ENCODE measurements around the gene IL1F10.
A peak's percentile ranks its signal among the peaks of the same experiment; 100 is the strongest.

Gene IL1F10

DNA sequence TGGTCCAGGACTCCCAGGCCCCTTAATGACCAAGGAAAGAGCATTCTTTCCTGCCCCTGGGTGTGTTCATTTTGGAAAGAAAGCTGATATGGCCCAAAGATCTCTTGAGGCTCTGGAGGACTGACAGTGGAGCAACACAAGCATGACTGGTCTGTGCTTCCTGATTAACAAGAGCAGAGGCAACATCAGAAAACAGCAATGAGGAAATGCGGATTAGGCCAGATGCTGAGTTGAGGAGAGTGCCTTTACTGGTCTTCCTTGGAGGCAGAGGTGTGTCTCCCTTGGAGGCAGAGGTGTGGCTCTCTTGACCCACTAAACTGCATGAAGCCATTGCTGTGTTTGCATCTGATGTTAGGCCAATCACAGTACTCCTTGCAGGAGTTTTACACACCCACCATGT is 35.0 kb upstream of the IL1F10 start:
- H3K4me3 ChIP-seq (ENCODE audit: low read length): no peak overlapping the region
- DNase-seq (ENCODE audit: low read depth): no peak
- TF ChIP-seq CTCF (conservative IDR thresholded peaks at IDR 0.05; ENCODE audit: low read depth, low read length): no peak

DNA sequence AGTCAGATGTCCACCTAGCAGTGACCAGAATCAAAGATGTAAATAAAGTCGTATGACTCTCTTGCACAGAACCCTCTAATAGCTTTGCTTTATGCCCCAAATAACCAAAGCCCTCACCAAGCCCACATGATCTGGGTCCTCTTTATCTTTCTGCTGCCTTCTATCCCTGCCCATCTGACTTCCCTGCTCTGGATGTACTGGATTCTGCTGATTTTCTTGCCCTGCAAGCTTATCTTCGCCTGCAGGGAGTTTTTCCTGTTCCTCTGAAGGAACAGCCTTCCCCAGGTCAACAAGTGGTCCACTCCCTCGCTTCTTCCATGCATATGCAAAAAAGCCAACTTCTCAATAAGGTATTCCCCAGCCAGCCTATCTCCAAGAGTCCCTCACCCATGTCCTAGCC is 33.8 kb upstream of the IL1F10 start:
- DNase-seq (ENCODE audit: low read depth): no peak
- no peak for TF ChIP-seq CTCF (conservative IDR thresholded peaks at IDR 0.05; ENCODE audit: low read depth, low read length)
- no peak overlapping the region for H3K4me3 ChIP-seq (ENCODE audit: low read length)

DNA sequence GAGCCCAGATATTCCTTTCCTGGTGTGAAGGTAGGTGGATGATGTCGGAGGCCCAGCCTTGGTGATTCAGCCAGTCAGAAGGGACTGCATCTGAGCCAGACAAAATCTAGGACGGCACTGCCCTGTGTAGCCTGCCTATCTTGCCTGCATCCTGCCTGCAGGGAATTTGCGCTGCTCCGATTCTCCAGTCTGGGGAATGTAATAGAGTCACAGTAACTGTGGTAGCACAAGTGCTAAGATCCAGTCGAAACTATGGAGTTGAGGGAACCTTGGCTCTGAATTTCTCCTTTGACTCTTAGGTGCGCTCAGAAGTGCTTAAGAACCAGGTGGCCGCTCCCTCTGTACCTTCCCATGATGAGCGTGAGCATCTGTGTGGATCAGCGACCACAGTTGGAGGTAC is 31.0 kb upstream of the IL1F10 start:
- H3K4me3 ChIP-seq (ENCODE audit: low read length): no peak overlapping the region
- no peak for DNase-seq (ENCODE audit: low read depth)
- no peak for TF ChIP-seq CTCF (conservative IDR thresholded peaks at IDR 0.05; ENCODE audit: low read depth, low read length)

DNA sequence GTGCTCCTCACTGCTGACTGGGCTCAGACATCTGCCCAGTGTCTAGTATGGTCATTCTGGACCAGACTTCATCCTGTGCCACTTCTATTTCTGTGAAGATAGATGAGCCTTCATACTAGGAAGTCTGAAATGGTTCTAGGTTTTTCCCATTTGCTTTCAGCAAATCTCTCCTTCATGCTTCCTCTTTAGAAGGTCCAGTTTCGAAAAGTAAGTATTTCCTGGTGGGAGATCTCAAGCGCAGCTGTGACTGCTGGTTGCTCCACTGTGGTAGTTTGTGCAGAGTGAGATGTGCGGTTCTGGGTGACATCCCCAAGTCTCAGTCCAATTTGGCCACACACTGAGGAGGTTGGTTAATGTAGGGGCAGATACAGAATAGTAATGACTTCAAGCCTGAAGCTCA is 29.5 kb upstream of the IL1F10 start:
- H3K4me3 ChIP-seq (ENCODE audit: low read length): no peak overlapping the region
- DNase-seq (ENCODE audit: low read depth): no peak

DNA sequence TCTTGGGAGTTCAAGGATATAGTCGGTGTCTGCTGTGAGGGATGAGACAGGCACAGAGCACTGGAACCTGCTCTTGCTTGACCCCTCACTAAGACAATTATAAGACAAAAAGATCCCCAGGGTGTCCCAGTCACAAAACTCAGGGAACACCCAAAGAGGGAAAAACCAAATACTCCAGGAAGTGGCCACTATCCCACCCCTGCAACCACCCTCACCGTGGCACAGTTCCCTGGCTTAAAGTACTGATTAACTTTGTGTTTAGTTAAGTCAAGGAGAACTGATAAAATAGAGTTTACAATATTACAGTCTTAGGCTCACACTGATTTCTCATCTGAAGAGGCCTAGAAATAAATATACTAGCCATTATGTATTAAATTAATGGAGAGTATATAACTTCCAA is 28.6 kb upstream of the IL1F10 start:
- no peak for DNase-seq (ENCODE audit: low read depth)
- no peak for TF ChIP-seq CTCF (conservative IDR thresholded peaks at IDR 0.05; ENCODE audit: low read depth, low read length)
- H3K4me3 ChIP-seq (ENCODE audit: low read length): no peak overlapping the region

More for the DNA sequence above, 29.5 kb upstream of the IL1F10 start:
- no peak for TF ChIP-seq CTCF (conservative IDR thresholded peaks at IDR 0.05; ENCODE audit: low read depth, low read length)

- no peak for DNase-seq (ENCODE audit: low read depth)
- no peak overlapping the region for H3K4me3 ChIP-seq (ENCODE audit: low read length)
- no peak for TF ChIP-seq CTCF (conservative IDR thresholded peaks at IDR 0.05; ENCODE audit: low read depth, low read length)
These were observed 28.1 kb upstream of the IL1F10 start for GRCh38 chr2:113039719-113040118.

DNA sequence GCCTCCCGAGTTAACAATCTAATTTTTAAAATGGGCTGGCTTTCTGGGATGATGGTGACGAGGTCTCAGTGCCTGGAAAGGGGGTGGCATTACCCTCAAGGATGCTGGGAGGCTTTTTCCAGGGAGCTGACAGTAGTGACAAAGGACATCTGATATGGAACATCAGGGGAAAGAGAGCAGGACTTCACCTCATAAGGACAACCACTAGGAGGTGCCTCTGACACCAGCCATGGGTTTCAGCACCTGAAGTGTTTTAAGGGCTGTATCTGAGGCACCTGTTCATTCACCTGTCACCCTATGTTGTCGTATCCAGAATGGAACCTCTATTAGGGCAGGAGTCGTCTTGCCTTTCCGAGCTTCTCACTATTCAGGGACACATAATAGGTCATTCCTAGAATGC is 25.9 kb upstream of the IL1F10 start:
- TF ChIP-seq CTCF (conservative IDR thresholded peaks at IDR 0.05; ENCODE audit: low read depth, low read length): peak; percentile 23
- no peak for DNase-seq (ENCODE audit: low read depth)
- H3K4me3 ChIP-seq (ENCODE audit: low read length): no peak overlapping the region

Data from retinal pigment epithelial cell (primary cell).